ENCODE results near the gene ZSCAN18.
"Not testable (repeated sequence)": the region's sequence is repeated elsewhere in the genome, so short reads cannot be mapped to it uniquely, and the experiment has no call there.

The ZSCAN18 gene, protein sequence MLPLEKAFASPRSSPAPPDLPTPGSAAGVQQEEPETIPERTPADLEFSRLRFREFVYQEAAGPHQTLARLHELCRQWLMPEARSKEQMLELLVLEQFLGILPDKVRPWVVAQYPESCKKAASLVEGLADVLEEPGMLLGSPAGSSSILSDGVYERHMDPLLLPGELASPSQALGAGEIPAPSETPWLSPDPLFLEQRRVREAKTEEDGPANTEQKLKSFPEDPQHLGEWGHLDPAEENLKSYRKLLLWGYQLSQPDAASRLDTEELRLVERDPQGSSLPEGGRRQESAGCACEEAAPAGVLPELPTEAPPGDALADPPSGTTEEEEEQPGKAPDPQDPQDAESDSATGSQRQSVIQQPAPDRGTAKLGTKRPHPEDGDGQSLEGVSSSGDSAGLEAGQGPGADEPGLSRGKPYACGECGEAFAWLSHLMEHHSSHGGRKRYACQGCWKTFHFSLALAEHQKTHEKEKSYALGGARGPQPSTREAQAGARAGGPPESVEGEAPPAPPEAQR

DNA sequence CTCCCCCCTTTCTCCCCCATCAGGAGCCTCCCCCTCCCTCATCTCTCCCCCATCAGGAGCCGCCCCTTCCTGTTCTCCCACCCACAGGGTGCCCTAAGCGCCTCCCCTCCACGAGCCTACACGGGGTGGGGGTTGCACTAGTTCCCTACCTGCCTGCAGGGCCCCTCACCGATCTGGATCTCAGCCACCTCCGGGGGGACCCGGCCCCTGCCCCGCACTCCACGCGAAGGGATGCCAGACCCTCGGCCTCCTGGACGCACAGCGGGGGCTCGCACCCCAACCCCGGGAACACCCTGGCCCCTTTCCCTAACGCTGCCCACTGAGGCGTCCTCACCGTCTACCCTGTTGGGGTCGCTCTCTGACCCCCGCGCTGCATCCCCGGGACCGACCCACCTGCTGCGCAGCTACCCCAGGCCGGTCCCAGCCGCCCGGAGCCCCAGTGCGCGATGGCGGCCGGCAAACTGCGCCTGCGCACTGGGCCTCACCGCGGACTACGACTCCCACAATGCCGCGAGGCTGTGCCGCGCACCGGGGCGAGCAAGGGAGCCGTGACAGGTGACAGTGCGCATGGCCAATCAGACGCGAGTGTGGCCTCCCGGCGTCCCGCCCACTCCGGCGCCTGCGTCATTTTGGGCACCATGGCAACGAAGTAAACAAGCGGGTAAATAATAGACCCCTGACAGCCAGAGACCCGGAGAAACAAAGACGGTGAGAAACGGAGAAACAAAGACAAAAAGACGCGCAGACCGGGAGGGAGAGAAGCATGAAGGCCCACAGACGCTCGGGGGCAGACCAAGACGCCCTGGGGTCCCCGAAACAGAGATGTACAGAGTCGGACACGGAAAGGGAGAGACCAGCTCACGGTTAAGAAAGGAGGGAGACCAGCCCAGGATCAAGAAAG is at the start of gene ZSCAN18:
ZSCAN18 (minus strand) TSS at position 451 of the 901 bp plus-strand sequence. CDS start 7,964 bp downstream, outside the sequence.
- H3K36me3 Mint-ChIP-seq (ENCODE audit: insufficient read depth): peaks cover 24% of the 10 kb centered on the region
- no peaks in the 10 kb centered on the region for H3K27me3 Mint-ChIP-seq
- peak; percentile 89 for ATAC-seq (replicated peaks; ENCODE audit: extremely low read depth, poor library complexity, severe bottlenecking)
- peaks cover 17% of the 10 kb centered on the region for H3K9me3 Mint-ChIP-seq
- H3K4me3 Mint-ChIP-seq: peak within 1 kb of the TSS; percentile 84
- peak within 1 kb of the TSS; percentile 100 for H3K27ac Mint-ChIP-seq (ENCODE audit: low read depth)
- peaks cover 8% of the 10 kb centered on the region for H3K4me1 Mint-ChIP-seq
- peak; percentile 91 to 98 for DNase-seq (ENCODE audit: low spot score in 2 of 2)

DNA sequence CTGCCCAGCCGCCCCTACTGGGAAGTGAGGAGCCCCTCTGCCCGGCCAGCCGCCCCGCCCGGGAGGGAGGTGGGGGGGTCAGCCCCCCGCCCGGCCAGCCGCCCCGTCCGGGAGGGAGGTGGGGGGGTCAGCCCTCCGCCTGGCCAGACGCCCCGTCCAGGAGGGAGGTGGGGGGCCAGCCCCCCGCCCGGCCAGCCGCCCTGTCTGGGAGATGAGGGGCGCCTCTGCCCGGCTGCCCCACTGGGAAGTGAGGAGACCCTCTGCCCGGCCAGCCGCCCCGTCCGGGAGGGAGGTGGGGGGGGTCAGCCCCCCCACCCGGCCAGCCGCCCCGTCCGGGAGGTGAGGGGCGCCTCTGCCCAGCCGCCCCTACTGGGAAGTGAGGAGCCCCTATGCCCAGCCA is 49.4 kb upstream of the ZSCAN18 start:
- H3K9me3 Mint-ChIP-seq; H3K4me3 Mint-ChIP-seq; H3K27ac Mint-ChIP-seq (ENCODE audit: low read depth); DNase-seq (ENCODE audit: low spot score in 2 of 2); ATAC-seq (replicated peaks; ENCODE audit: extremely low read depth, poor library complexity, severe bottlenecking); H3K27me3 Mint-ChIP-seq: not testable (repeated sequence)
- peaks cover 11% of the 10 kb centered on the region for H3K36me3 Mint-ChIP-seq (ENCODE audit: insufficient read depth)
- peaks cover 11% of the 10 kb centered on the region for H3K4me1 Mint-ChIP-seq

DNA sequence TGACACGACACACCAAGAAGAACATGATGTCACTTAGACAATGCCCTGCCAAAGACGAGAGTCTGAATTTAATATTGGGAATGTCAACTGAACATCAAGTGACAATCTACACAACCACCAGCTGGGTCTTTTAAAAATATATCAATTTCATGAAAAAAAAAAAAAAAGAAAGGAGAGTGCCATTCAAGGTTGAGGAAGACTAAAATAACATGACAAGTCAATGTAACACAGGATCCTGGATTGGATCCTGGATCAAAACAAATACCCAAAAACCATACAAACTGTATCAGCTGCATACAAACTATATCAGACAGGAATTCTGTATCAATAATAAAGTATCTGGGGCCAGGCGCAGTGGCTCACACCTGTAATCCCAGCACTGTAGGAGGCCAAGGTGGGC is 47.8 kb upstream of the ZSCAN18 start:
- Mint-ChIP-seq H3K36me3 (ENCODE audit: insufficient read depth) (peaks cover 18% of the 10 kb centered on the region), H3K27me3 (no peaks in the 10 kb centered on the region), H3K27ac (ENCODE audit: low read depth) (no peak overlapping the region), H3K9me3 (peaks cover 6% of the 10 kb centered on the region), H3K4me3 (no peak overlapping the region), H3K4me1 (peaks cover 11% of the 10 kb centered on the region)
- no peak for ATAC-seq (replicated peaks; ENCODE audit: extremely low read depth, poor library complexity, severe bottlenecking)
- no peak for DNase-seq (ENCODE audit: low spot score in 2 of 2)

DNA sequence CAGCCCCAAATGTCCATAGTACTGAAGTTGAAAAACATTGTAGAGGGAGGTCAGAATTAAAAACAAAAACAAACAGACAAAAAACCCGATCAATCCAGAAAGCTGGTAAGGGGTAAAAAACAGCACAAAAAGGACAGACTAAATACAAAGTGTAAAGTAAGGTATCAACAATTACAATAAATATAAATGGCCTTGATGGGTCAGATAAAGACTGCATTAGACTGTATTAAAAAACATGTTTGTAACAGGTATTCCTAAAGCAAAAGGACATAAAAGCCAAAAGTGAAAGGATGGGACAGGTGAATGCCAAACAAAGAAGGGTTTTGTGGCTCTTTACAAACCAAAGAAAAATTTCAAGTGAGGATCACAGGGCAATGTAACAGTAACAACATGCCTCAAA is 36.2 kb upstream of the ZSCAN18 start:
- ATAC-seq (replicated peaks; ENCODE audit: extremely low read depth, poor library complexity, severe bottlenecking) (no peak), DNase-seq (ENCODE audit: low spot score in 2 of 2) (no peak)
- H3K27ac Mint-ChIP-seq (ENCODE audit: low read depth): no peak overlapping the region
- H3K4me3 Mint-ChIP-seq: no peak overlapping the region
- peaks cover 14% of the 10 kb centered on the region for H3K9me3 Mint-ChIP-seq
- peaks cover 51% of the 10 kb centered on the region for H3K36me3 Mint-ChIP-seq (ENCODE audit: insufficient read depth)
- H3K27me3 Mint-ChIP-seq: no peaks in the 10 kb centered on the region
- no peaks in the 10 kb centered on the region for H3K4me1 Mint-ChIP-seq

DNA sequence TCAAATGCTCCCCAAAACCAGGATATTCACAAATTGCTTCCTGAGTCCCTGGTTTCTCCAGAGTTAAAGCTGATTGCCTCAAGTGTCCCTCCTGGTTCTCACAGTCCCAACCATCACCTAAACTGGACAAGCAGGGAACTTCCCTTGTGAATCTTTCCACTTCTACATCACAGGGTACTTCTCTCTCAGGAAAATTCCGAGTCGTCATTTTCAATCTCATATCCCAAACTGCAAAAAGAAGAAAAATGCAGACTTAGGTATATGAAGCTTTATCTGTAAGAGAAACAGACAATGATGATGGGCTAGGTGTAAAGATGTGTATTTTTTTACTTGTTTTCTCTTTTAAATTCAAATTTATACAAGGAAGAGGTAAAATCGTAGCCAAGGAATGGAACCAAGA is 31.3 kb upstream of the ZSCAN18 start:
- Mint-ChIP-seq H3K27ac (ENCODE audit: low read depth) (no peak overlapping the region), H3K9me3 (peaks cover 26% of the 10 kb centered on the region), H3K4me3 (no peak overlapping the region), H3K36me3 (ENCODE audit: insufficient read depth) (peaks cover 43% of the 10 kb centered on the region), H3K4me1 (no peaks in the 10 kb centered on the region), H3K27me3 (no peaks in the 10 kb centered on the region)
- DNase-seq (ENCODE audit: low spot score in 2 of 2): no peak
- ATAC-seq (replicated peaks; ENCODE audit: extremely low read depth, poor library complexity, severe bottlenecking): no peak

DNA sequence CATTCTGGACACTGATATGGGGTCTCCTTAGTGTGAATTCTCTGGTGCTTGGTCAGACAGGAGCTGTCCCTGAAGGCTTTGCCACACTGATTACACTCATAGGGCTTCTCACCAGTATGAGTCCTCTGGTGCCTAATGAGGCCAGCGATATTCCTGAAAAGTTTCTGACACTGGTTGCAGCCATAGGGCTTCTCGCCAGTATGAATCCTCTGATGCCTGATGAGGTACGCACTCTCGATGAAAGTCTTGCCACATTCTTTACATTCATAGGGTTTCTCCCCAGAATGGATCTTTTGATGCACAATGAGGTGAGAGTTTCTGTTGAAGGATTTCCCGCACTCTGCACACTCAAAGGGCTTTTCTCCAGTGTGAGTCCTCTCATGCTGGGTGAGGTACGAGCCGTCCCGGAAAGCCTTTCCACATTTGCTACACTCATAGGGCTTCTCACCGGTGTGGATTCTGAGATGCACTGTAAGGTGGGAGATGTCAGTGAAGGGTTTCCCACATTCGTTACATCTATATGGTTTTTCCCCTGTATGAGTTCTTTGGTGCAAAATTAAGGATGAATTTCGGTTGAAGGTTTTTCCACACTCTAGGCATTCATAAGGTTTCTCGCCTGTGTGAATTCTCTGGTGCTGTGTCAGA is 30.1 kb upstream of the ZSCAN18 start:
- H3K9me3 Mint-ChIP-seq: peaks cover 32% of the 10 kb centered on the region
- H3K27me3 Mint-ChIP-seq: no peaks in the 10 kb centered on the region
- peaks cover 40% of the 10 kb centered on the region for H3K36me3 Mint-ChIP-seq (ENCODE audit: insufficient read depth)
- no peak overlapping the region for H3K4me3 Mint-ChIP-seq
- no peak for ATAC-seq (replicated peaks; ENCODE audit: extremely low read depth, poor library complexity, severe bottlenecking)
- DNase-seq (ENCODE audit: low spot score in 2 of 2): no peak
- no peak overlapping the region for H3K27ac Mint-ChIP-seq (ENCODE audit: low read depth)
- no peaks in the 10 kb centered on the region for H3K4me1 Mint-ChIP-seq

DNA sequence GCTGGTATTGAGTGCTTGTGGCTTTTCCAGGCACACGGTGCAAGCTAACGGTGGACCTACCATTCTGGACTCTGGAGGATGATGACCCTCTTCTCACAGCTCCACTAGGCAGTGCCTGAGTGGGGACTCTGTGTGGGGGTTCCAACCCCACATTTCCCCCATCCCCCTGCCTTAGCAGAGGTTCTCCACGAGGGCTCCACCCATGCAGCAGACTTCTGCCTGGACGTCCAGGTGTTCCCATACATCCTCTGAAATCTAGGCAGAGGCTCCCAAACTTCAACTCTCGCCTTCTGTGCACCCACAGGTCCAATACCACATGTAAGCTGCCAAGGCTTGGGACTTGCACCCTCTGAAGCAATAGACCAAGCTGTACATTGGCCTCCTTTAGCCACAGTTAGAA is 25.3 kb upstream of the ZSCAN18 start:
- no peak overlapping the region for H3K4me3 Mint-ChIP-seq
- H3K27me3 Mint-ChIP-seq: no peaks in the 10 kb centered on the region
- H3K36me3 Mint-ChIP-seq (ENCODE audit: insufficient read depth): peaks cover 13% of the 10 kb centered on the region
- no peaks in the 10 kb centered on the region for H3K4me1 Mint-ChIP-seq
- ATAC-seq (replicated peaks; ENCODE audit: extremely low read depth, poor library complexity, severe bottlenecking) (no peak), DNase-seq (ENCODE audit: low spot score in 2 of 2) (no peak)
- H3K9me3 Mint-ChIP-seq: peaks cover 37% of the 10 kb centered on the region
- H3K27ac Mint-ChIP-seq (ENCODE audit: low read depth): no peak overlapping the region

DNA sequence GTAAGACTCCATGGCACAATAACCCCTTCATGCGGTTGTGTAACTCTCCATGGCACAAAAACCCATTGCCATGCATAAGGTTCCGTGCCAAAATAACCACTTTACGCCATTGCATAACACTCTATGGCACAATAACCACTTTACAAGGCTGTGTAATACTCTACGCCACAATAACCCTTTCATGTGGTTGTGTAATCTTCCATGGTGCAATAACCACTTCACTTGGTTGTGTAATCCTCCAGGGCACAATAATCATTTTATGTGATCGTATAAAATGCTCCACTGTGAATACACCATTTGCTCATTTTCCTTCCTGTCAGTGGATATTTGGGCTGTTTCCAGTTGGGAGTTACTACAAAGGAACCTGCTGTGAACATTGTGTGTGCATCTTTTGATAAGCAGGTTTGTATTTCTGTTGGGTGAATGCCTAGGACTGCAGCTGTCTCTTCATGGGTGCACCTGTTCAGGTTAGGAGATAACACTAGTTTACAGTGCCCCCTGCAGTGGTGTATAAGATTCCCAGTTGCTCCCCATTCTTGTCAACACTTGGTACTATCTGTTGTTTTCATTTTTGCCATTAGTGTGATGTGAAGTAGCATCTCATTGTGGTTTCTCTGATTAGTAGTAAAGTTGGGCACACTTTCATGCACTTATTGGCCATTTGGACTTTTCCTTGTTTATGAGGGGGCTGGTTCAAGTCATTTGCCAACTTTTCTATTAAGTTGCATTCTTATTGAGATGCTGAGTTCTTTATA is 21.1 kb upstream of the ZSCAN18 start:
- no peak for DNase-seq (ENCODE audit: low spot score in 2 of 2)
- H3K27ac Mint-ChIP-seq (ENCODE audit: low read depth): no peak overlapping the region
- no peak overlapping the region for H3K4me3 Mint-ChIP-seq
- peaks cover 2% of the 10 kb centered on the region for H3K36me3 Mint-ChIP-seq (ENCODE audit: insufficient read depth)
- peaks cover 35% of the 10 kb centered on the region for H3K9me3 Mint-ChIP-seq
- no peaks in the 10 kb centered on the region for H3K27me3 Mint-ChIP-seq
- no peak for ATAC-seq (replicated peaks; ENCODE audit: extremely low read depth, poor library complexity, severe bottlenecking)
- no peaks in the 10 kb centered on the region for H3K4me1 Mint-ChIP-seq

DNA sequence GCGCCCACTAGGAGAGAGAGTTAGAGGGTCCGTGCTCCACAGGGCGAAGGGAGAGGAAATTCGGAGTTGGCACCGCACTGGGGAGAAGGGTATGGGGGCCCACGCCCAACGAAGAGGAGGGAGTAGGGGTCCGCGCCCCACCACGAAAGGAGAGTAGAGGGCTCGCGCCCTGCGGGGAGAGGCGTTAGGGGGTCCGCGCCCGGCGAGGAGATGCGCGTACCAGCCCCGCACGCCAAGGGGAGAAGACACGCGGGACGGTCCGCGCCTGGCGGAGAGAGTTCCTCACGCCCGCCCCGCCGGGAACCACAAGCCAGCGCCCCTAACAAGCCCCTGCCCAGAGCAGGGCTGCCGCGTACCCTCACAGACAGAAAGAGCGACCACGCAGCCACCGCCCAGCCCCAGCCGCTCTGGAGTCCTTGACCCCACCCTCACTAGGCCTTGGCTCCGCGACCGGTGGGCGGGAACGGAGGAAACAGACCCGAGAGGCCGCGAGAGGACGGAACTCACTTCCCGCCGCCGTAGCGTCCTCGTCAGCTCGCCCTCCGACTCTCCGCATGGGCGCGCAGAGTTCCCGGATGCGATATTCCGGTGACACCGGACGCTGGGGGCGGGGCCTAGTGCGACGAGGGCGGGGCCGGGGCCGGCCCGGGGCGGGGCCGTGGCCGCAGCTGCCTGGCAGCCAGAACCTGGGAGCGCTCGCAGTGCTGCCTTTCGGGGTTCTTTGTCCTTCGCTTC is 20.0 kb upstream of the ZSCAN18 start:
- Mint-ChIP-seq H3K27me3 (no peaks in the 10 kb centered on the region), H3K9me3 (peaks cover 31% of the 10 kb centered on the region), H3K4me3 (no peak overlapping the region), H3K4me1 (no peaks in the 10 kb centered on the region), H3K36me3 (ENCODE audit: insufficient read depth) (peaks cover 2% of the 10 kb centered on the region), H3K27ac (ENCODE audit: low read depth) (no peak overlapping the region)
- ATAC-seq (replicated peaks; ENCODE audit: extremely low read depth, poor library complexity, severe bottlenecking) (no peak), DNase-seq (ENCODE audit: low spot score in 2 of 2) (no peak)

DNA sequence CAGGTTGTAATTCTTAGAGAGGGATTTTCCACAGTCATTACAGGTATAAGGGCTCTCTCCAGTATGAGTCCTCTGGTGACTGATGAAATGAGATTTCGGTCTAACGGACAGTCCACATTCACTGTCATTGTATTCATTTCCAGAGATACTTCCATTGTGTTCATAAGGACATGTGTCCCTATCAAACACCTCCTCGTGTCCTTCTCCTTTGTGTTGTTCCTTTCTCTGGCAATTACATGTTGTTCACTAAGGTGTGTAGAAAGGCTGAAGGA is 10.5 kb upstream of the ZSCAN18 start:
- H3K27ac Mint-ChIP-seq (ENCODE audit: low read depth): no peak overlapping the region
- ATAC-seq (replicated peaks; ENCODE audit: extremely low read depth, poor library complexity, severe bottlenecking) (no peak), DNase-seq (ENCODE audit: low spot score in 2 of 2) (no peak)
- H3K4me3 Mint-ChIP-seq: no peak overlapping the region
- no peaks in the 10 kb centered on the region for H3K4me1 Mint-ChIP-seq
- peaks cover 12% of the 10 kb centered on the region for H3K9me3 Mint-ChIP-seq
- peaks cover 3% of the 10 kb centered on the region for H3K36me3 Mint-ChIP-seq (ENCODE audit: insufficient read depth)
- H3K27me3 Mint-ChIP-seq: no peaks in the 10 kb centered on the region

DNA sequence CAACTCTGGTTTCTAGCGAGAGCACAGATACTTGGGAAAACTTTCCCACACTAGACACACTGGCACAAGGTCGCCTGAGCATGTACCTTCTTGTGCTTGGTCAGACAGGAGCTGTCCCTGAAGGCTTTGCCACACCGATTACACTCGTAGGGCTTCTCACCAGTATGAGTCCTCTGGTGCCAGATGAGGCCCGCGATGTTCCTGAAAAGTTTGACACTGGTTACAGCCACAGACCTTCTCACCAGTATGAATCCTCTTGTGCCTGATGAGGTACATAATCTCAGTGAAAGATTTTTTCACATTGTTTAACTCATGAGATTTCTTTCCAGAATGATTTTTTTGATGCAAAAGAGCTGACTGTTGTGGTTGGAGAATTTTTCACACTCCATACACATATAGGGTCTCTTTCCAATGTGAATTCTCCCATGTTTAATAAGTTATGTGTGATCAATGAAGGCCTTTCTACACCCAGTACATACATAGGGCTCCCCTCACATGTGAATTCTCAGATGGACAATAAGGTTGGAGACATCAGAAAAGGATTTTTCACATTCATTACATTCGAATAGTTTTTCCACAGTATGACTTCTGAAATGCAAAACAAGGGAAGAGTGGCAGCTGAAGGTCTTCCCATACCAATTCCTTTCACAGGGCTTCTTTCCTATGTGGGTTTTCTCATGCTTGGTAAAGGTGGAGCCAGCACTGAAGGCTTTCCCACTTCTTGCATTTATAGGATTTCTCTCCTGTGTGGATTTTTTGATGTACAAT is 9.9 kb upstream of the ZSCAN18 start:
- Mint-ChIP-seq H3K4me3 (no peak overlapping the region), H3K36me3 (ENCODE audit: insufficient read depth) (peaks cover 3% of the 10 kb centered on the region), H3K27me3 (no peaks in the 10 kb centered on the region), H3K4me1 (no peaks in the 10 kb centered on the region), H3K27ac (ENCODE audit: low read depth) (no peak overlapping the region), H3K9me3 (peaks cover 16% of the 10 kb centered on the region)
- DNase-seq (ENCODE audit: low spot score in 2 of 2) (no peak), ATAC-seq (replicated peaks; ENCODE audit: extremely low read depth, poor library complexity, severe bottlenecking) (no peak)
